CD4-positive, CD25-positive, alpha-beta regulatory T cell (primary cell): Measurements from ENCODE around the gene TSPAN2. TPM values are rescaled to one million over a fixed set of nuclear protein-coding genes. Genes with fewer than 3 reads are reported as not detected.
A peak's percentile ranks its signal among the peaks of the same experiment; 100 is the strongest.

Experiments
- ATAC-seq, 2 donors: fragments of 150-1000 bp; cut with Tn5 transposase; one replicate each; pipeline ENCODE4 v1.10.0; 2021; ENCODE audit warnings: low read depth in 2 of 2, moderate number of reproducible peaks in 2 of 2, moderate library complexity in 1 of 2
- DNase-seq, 3 donors: peaks; one replicate each; pipeline versions ENCODE4 v3.0.0 to v3.0.0-alpha.2; 2012 to 2022; ENCODE audit warnings: mixed read lengths in 1 of 3
- H3K27ac ChIP-seq: one replicate; pipeline ENCODE4 v1.7.0; 2013; ENCODE audit warnings: mild to moderate bottlenecking, low read length; ENCODE audit not compliant: insufficient read depth, poor library complexity, severe bottlenecking
- H3K27me3 ChIP-seq: one replicate; pipeline ENCODE4 v1.7.0; 2013; ENCODE audit warnings: low read length; ENCODE audit not compliant: control insufficient read depth, insufficient read depth
- H3K36me3 ChIP-seq: one replicate; pipeline ENCODE4 v1.7.0; 2013; ENCODE audit warnings: mild to moderate bottlenecking, low read length, moderate library complexity; ENCODE audit not compliant: control insufficient read depth, insufficient read depth
- H3K4me1 ChIP-seq: 2 replicates; pipeline ENCODE4 v1.7.0; 2013; ENCODE audit warnings: mild to moderate bottlenecking, low read length; ENCODE audit not compliant: insufficient read depth, control insufficient read depth, poor library complexity, severe bottlenecking
- H3K4me3 ChIP-seq: one replicate; pipeline ENCODE4 v1.7.0; 2013; ENCODE audit warnings: low read depth, mild to moderate bottlenecking, low read length, moderate library complexity
- H3K9me3 ChIP-seq, 2 experiments: 1 replicate in 1 of 2; 2 replicates in 1 of 2; pipeline ENCODE4 v1.7.0; 2013; ENCODE audit warnings: low read length in 2 of 2, mild to moderate bottlenecking in 1 of 2, moderate library complexity in 1 of 2; ENCODE audit not compliant: control insufficient read depth in 2 of 2
- H3K27ac Mint-ChIP-seq, 3 donors: one replicate each; pipeline ENCODE4 v1.8.0; 2020 to 2022; ENCODE audit warnings: mild to moderate bottlenecking in 3 of 3, mixed read lengths in 3 of 3, moderate library complexity in 2 of 3
- H3K27me3 Mint-ChIP-seq: one replicate; pipeline ENCODE4 v1.8.0; 2022; ENCODE audit warnings: mild to moderate bottlenecking, mixed read lengths
- H3K36me3 Mint-ChIP-seq: one replicate; pipeline ENCODE4 v1.8.0; 2020; ENCODE audit warnings: mixed read lengths
- H3K4me1 Mint-ChIP-seq, 4 donors: one replicate each; pipeline ENCODE4 v1.8.0; 2020 to 2022; ENCODE audit warnings: mixed read lengths in 4 of 4, mild to moderate bottlenecking in 1 of 4
- H3K4me3 Mint-ChIP-seq, 4 donors: one replicate each; pipeline ENCODE4 v1.8.0; 2020 to 2022; ENCODE audit warnings: mild to moderate bottlenecking in 4 of 4, mixed read lengths in 4 of 4, moderate library complexity in 3 of 4
- H3K9me3 Mint-ChIP-seq, 7 donors: one replicate each; pipeline ENCODE4 v1.8.0; 2020 to 2022; ENCODE audit warnings: mixed read lengths in 7 of 7, mild to moderate bottlenecking in 3 of 7, moderate library complexity in 2 of 7
- polyA plus RNA-seq, 4 donors: library from polyadenylated mRNA; unstranded; fragments of 300-500 nt; fragmentation: Illumina TruSeq; gene quantifications; one replicate each; pipeline ENCODE4 v1.2.3, GENCODE V29; 2021
- total RNA-seq: library from RNA; stranded (reverse); gene quantifications from one replicate; pipeline ENCODE4 v1.2.3, GENCODE V29; 2022

Gene TSPAN2
- total and polyA plus RNA-seq, 5 donors from 2014 or later = 1.1 to 5.0 (median 3.3) TPM

DNA sequence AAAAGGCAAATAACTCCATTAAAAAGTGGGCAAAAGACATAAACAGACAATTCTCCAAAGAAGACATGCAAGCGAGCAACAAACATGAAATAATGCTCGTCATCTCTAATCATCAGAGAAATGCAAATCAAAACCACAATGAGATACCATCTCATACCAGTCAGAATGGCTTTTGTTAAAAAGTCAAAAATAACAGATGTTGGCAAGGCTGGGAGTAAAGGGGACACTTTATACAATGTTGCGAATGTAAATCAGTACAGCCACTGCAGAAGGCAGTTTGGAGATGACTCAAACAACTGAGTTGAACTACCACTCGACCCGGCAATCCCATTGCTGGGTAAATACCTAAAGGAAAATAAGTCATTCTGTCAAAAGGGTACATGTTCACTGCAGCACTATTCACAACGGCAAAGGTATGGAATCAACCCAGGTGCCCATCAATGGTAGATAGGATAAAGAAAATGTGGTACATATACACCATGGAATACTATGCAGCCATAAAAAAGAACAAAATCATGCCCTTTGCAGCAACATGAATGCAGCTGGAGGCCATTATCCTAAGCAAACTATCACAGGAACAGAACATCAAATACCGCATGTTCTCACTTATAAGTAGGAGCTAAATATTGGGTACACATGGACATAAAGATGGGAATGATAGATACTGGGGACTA, 25.9 kb downstream of the TSPAN2 start:
- Mint-ChIP-seq H3K9me3 (peaks cover 0 to 5% (median 0%) of the 10 kb centered on the region in 7 donors), H3K4me1 (peaks cover 19 to 44% (median 31%) of the 10 kb centered on the region in 4 donors), H3K27ac (peak overlapping the region; percentile 94 to 99 (median 99)), H3K36me3 (no peaks in the 10 kb centered on the region), H3K27me3 (peaks cover 9% of the 10 kb centered on the region), H3K4me3 (peak overlapping the region; percentile 75 to 90 (median 82))
- ATAC-seq (peak; percentile 48 to 49), DNase-seq (peak; percentile 37 to 85 (median 75))
- no peaks in the 10 kb centered on the region for H3K9me3 ChIP-seq
- H3K36me3 ChIP-seq = no peaks in the 10 kb centered on the region
- H3K27me3 ChIP-seq = no peaks in the 10 kb centered on the region
- peak overlapping the region; percentile 96 for H3K27ac ChIP-seq
- peaks cover 31% of the 10 kb centered on the region for H3K4me1 ChIP-seq
- peak overlapping the region; percentile 78 for H3K4me3 ChIP-seq

DNA sequence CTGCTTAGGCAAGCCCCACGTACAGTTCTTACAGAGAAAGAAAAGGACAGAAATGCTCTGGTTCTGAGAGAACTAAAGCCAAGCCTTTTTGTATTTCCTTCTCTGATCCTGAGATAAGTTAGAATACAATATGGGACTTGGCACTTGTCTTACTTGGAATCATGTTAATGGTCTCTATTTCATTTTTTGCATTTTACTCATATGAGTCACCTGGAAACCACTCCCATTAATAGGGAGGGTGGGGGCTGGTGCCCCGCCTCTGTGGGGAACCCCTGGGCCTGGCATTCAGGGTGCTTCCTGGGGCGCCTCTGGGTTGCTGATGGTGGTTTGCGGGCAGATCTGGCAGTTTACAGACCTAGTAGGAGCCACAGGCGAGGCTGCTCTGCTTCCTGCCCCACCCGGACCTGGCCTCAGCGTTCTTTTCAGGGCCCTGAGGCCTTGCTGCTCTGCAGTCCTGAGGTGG, 26.7 kb downstream of the TSPAN2 start:
- Histone ChIP-seq H3K27me3 (no peaks in the 10 kb centered on the region), H3K4me1 (peaks cover 31% of the 10 kb centered on the region), H3K4me3 (peak overlapping the region; percentile 78), H3K9me3 (no peaks in the 10 kb centered on the region), H3K36me3 (no peaks in the 10 kb centered on the region), H3K27ac (peak overlapping the region; percentile 96)
- Mint-ChIP-seq H3K4me1 (peaks cover 19 to 44% (median 31%) of the 10 kb centered on the region in 4 donors), H3K9me3 (peaks cover 0 to 5% (median 0%) of the 10 kb centered on the region in 7 donors), H3K36me3 (no peaks in the 10 kb centered on the region), H3K4me3 (peak overlapping the region; percentile 75 to 90 (median 82)), H3K27me3 (peaks cover 12% of the 10 kb centered on the region), H3K27ac (peak overlapping the region; percentile 94 to 99 (median 99))
- ATAC-seq = peak; percentile 96 to 97
- peak; percentile 86 to 96 (median 95) for DNase-seq

DNA sequence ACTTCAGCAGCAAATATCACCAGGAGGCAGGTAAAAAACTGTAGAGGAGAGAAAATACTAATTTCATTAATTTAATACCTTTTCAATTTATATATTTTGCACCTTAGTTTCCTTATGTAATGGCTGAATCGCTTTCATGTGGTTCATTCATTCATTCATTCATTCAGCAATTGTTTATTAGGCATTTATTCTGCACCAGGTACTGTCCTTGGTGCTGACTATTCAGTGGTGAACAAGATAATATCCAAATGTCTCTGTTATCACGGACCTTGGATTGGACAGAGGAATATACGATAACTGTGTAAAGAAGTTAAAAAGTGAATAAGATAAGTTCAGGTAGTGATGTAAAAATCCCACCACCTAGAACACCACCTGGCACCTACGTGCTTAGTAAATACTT, 28.8 kb downstream of the TSPAN2 start:
- H3K9me3 Mint-ChIP-seq = peaks cover 0 to 5% (median 0%) of the 10 kb centered on the region in 7 donors
- peaks cover 19 to 44% (median 31%) of the 10 kb centered on the region in 4 donors for H3K4me1 Mint-ChIP-seq

DNA sequence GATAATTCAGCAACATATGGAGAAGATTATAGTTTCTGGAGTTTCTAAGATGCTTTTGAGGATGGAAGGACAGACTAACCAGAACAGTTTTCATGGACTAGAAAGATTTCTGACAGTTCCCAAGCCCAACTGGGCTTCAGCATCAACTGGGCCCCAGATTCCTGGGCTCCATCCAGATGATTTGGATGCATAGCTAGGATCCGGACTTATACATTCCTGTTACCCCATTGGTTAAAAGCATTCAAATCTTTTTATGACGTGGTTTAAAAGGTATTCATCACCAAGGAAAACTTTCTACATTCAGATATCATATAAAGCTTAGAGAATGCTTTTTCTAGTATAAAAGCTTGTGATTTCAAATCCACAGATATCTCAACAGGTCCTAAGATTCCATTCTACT, 30.0 kb downstream of the TSPAN2 start:
- Histone ChIP-seq H3K9me3 (no peaks in the 10 kb centered on the region), H3K4me3 (no peak overlapping the region), H3K4me1 (peaks cover 29% of the 10 kb centered on the region), H3K36me3 (no peaks in the 10 kb centered on the region), H3K27ac (no peak overlapping the region), H3K27me3 (no peaks in the 10 kb centered on the region)
- peaks cover 0 to 5% (median 0%) of the 10 kb centered on the region in 7 donors for H3K9me3 Mint-ChIP-seq
- ATAC-seq (no peak), DNase-seq (no peak)
- H3K27me3 Mint-ChIP-seq = peaks cover 12% of the 10 kb centered on the region
- H3K36me3 Mint-ChIP-seq = no peaks in the 10 kb centered on the region
- no peak overlapping the region for H3K4me3 Mint-ChIP-seq
- no peak overlapping the region for H3K27ac Mint-ChIP-seq
- peaks cover 16 to 40% (median 30%) of the 10 kb centered on the region in 4 donors for H3K4me1 Mint-ChIP-seq

More for the DNA sequence above, 28.8 kb downstream of the TSPAN2 start:
- no peaks in the 10 kb centered on the region for H3K27me3 ChIP-seq
- no peaks in the 10 kb centered on the region for H3K9me3 ChIP-seq
- peak overlapping the region in 1 of 3 donors; percentile 62 for H3K27ac Mint-ChIP-seq
- H3K27ac ChIP-seq = no peak overlapping the region
- H3K4me3 ChIP-seq = no peak overlapping the region
- H3K36me3 ChIP-seq = no peaks in the 10 kb centered on the region
- ATAC-seq = no peak
- no peak for DNase-seq
- H3K36me3 Mint-ChIP-seq = no peaks in the 10 kb centered on the region
- H3K4me1 ChIP-seq = peaks cover 31% of the 10 kb centered on the region
- H3K27me3 Mint-ChIP-seq = peaks cover 12% of the 10 kb centered on the region
- H3K4me3 Mint-ChIP-seq = no peak overlapping the region

DNA sequence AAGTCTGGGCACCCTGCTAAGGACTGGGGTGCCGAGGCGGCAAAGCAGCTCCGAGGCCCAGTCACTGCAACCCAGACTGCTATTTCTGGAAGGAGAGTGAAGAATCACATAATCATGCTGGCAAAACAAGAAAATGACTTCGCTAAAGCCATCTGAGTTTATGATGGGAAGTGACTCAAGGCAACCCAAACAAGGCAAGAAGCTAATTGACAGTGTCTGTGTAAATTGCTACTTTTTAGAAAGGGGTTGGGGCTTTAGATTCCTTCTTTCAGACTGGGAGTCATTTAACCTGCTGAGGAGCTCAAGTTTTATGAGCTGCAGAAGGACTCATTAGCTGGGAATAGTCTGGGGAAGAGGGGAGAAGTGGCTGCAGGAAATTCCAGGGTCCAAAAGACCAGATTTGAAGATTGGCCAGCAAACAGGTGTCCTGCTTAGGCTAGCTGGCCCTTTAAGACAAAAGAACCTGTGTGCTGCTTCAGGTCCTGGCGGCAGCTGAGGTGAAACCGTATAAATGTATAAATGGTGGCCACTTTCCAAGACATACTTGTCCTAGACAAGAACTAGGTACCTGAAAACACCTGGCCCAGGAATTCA, 31.5 kb downstream of the TSPAN2 start:
- no peak overlapping the region for H3K27ac ChIP-seq
- no peaks in the 10 kb centered on the region for H3K9me3 ChIP-seq
- Mint-ChIP-seq H3K27me3 (peaks cover 10% of the 10 kb centered on the region), H3K4me1 (peaks cover 9 to 28% (median 16%) of the 10 kb centered on the region in 4 donors), H3K36me3 (no peaks in the 10 kb centered on the region), H3K4me3 (no peak overlapping the region), H3K9me3 (no peaks in the 10 kb centered on the region), H3K27ac (no peak overlapping the region)
- ATAC-seq (no peak), DNase-seq (no peak)
- H3K36me3 ChIP-seq = no peaks in the 10 kb centered on the region
- H3K27me3 ChIP-seq = no peaks in the 10 kb centered on the region
- H3K4me3 ChIP-seq = no peak overlapping the region
- peaks cover 19% of the 10 kb centered on the region for H3K4me1 ChIP-seq

DNA sequence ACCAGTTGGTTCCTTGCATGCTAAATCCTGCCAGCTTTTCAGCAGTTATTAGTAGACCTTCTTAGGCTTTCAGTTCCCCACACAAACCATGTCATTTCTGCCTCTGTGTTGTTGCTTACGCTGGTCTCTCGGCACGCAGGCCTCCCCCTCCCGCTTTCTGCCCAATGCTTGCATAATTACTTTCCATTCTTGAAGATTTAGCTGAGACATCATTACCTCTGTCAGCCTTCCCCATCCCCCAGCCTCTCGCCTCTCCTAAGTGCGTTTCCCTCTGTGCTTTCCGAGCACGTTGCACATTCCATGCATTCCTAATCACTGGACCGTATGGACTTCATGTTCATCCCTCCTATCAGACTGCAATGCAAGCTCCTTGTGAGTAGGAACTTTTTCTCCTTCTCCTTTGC, 32.9 kb downstream of the TSPAN2 start:
- DNase-seq = no peak
- Histone ChIP-seq H3K4me3 (no peak overlapping the region), H3K9me3 (no peaks in the 10 kb centered on the region), H3K36me3 (no peaks in the 10 kb centered on the region), H3K27me3 (no peaks in the 10 kb centered on the region), H3K4me1 (peaks cover 5% of the 10 kb centered on the region), H3K27ac (no peak overlapping the region)
- Mint-ChIP-seq H3K27ac (no peak overlapping the region), H3K36me3 (no peaks in the 10 kb centered on the region), H3K9me3 (no peaks in the 10 kb centered on the region), H3K4me1 (peaks cover 4 to 15% (median 7%) of the 10 kb centered on the region in 4 donors), H3K4me3 (no peak overlapping the region), H3K27me3 (peaks cover 5% of the 10 kb centered on the region)
- ATAC-seq = no peak

DNA sequence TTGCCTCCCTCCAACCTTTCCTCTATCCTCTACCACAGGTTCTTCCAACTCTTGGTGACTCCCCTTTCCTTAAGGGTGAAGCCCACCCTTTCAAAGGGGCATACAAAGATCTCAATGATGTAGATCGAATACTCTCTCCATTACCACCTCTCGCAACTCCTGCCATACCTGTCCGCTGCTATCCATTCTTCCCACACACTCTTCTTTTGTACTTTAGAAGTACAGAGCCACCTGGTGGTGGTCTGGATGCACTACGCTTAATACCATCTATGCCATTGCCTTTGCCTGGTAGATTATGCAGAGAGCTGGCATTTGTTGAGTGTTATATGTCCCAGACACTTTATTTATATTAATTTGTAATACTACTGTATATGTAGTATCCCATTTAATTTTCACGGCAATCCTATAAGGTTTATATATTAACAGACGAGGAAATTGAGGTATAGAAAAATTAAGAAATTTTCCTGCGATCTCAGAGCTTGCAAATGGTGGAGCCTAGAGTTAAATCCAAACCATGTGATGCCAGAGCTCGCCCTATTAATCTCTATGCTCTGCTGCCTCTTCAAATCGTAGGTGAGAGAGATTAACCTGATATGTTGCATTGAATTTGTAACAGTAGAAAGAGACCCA, 36.7 kb downstream of the TSPAN2 start:
- Mint-ChIP-seq H3K27me3 (no peaks in the 10 kb centered on the region), H3K27ac (no peak overlapping the region), H3K36me3 (no peaks in the 10 kb centered on the region), H3K4me1 (peaks cover 0 to 6% (median 4%) of the 10 kb centered on the region in 4 donors), H3K9me3 (no peaks in the 10 kb centered on the region), H3K4me3 (no peak overlapping the region)
- Histone ChIP-seq H3K9me3 (no peaks in the 10 kb centered on the region), H3K27ac (no peak overlapping the region), H3K4me3 (no peak overlapping the region), H3K36me3 (no peaks in the 10 kb centered on the region), H3K27me3 (peaks cover 2% of the 10 kb centered on the region), H3K4me1 (no peaks in the 10 kb centered on the region)
- ATAC-seq (peak; percentile 62 to 87), DNase-seq (peak; percentile 38 to 60 (median 51))
